Activated naive CD4-positive, alpha-beta T cell treated with anti-CD3 and anti-CD28 coated beads, Interleukin-2, amount 50 U/mL, for 16 hours (primary cell): ENCODE results near the gene UBXN2A.
"Not testable (repeated sequence)": the region's sequence is repeated elsewhere in the genome, so short reads cannot be mapped to it uniquely, and the experiment has no call there.

Experiments
- DNase-seq: peaks from one replicate; pipeline ENCODE4 v3.0.0-alpha.2; 2020

The UBXN2A gene

DNA sequence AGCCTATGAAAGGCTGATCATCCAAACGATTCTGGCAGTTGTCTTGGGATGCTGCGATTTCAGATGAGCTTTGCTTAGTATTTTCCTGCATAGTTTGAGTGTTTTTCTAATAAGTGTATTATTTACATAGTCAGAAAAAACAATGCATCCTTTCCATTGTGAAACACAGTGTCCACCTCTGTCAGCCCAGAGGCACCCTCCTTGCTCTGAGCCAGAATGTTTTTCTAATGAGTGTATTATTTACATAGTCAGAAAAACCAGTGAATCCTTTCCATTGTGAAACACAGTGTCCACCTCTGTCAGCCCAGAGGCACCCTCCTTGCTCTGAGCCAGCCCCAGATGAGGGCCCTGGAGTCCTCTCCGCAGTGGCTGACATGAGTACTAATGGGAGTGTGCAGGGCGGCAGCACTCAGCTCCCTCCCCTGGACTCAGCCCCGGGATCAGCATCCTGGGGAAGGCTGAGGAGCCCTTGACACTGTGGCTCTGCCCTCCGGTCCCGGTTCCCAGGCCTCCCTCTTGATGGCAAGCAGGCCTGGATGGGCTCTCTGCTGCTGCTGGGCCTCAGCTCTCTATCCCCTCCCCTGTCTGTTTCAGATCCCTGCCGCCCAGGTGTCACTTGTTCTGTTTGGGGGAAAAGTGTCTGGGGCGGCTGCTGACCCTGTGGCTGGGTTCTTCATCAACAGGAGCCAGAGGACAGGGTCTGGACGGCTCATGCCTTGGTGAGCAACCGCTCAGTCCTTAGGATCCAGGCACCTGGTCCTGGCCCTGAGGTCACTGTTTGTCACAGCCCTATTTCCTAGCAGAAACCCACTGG is 75.5 kb downstream of the UBXN2A start:
- DNase-seq, result no peak

DNA sequence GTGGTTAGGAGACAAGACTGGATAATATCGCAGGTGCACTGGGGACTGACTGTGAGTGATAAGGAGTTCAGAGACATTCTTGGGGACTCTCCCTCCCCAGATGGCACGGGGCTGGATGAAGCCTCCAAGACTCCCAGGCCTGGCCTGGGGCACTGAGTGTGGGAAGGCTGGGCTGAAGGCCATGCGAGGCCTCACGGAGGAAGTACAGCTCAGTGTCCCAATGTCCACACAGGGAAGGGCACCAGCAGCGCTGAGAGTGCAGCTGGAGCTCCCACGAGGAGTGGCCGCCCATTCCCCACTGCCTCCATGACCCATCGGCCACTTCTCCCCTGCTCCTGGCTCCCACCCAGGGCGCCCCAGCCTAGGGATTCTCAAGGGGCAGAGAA is 76.1 kb downstream of the UBXN2A start:
- no peak for DNase-seq

DNA sequence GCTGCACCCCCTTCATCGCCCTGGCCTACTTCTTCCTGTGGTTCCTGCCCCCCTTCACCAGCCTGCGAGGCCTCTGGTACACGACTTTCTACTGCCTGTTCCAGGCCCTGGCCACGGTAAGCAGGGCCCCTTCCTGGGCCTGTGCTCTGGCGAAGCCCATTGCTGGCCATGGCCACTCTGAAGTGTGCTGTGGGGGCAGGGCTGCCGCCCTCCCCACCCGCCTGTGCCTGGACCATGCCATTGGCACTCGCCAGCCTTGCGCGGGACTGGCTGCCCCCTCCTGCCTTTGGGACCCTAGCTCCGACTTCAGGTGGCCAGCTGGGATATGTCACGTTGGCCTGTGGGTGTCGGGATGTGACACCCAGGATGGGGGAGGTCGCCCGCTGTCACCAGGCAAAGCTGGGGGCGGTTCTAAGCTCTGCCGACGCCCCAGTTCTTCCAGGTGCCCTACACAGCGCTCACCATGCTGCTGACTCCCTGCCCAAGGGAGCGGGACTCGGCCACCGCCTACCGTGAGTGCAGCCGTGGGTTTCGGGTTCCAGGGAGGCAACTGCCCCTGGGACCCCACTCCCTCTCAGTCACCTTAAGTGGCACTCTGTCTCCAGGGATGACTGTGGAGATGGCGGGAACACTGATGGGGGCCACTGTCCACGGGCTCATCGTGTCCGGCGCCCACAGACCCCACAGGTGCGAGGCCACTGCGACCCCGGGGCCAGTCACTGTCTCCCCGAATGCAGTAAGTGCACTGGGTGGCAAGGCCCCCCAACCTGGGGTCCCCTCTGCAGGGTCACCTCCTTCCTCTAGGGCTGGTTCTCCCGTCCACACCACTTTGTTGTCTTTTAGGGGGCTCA is 76.8 kb downstream of the UBXN2A start:
- no peak for DNase-seq

DNA sequence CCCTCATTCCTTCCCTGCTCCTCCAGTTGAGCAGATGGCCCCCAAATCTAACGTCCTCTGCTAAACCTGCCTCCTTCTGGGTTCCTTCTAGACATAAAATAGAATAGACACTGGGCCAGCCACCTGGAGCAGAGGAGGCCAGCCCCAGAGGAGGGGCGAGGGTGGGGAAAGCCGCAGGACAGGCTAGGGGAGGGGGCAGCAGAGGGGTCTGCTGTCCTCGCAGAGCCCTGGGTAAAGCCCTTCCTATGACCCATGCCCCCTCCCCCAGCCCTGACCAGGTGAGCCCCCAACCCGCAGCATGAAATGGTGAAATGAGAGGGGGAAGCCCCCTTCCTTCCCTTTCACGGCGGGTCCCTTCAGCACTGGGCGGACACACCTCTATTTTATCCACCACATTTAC is 77.4 kb downstream of the UBXN2A start:
- DNase-seq, result no peak

DNA sequence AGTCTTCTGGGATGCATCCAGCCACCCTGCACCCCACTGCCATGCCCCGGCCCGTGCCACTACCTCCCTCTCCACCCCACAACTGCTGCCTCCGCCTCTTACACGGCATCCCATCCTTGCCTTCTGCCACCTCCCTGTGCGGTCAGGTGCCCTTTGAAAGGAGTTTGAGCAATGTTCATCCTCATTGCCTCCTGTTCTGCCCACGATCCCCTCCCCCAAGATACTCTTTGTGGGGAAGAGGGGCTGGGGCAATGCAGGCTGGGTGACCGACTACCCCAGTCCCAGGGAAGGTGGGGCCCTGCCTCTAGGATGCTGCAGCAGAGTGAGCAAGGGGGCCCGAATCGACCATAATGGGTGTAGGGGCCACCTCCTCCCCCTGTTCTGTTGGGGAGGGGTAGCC is 78.0 kb downstream of the UBXN2A start:
- DNase-seq, result no peak

DNA sequence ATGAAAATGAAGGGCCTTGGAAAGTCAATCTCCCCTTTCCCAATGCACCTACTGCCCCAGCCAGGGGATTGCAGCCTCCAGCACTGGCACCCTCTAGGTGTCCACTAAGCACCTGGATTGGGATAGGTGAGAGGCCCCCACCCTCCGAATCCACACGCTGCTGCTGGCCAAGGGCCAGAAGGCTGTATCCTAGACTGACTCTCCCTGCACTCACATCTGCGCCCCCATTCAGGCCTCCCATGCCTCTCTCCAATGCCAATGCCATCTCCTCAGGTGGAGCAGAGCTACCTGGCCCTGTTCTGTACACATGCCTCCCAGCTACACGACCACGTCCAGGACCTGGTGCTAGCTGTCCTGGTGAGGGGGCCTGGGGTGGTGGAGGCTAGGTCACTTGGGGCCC is 79.5 kb downstream of the UBXN2A start:
- DNase-seq, result no peak

DNA sequence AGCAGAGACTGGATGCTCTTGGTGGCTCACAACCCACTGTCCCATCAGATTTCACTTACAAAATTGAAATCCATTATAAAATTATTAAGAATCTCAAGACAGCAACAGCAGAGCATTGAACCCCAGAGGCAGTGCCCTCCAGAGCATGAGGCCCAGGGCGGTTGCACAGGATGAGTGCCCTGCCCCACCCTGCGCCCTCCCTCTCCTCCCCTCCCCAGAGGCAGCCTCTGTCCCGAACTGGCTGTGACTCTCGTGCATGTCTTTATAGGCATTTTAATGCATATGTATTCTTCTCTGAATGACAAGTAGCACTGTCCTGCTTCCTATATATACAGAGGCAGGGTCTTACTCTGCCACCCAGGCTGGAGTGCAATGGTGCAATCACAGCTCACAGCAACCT is 80.0 kb downstream of the UBXN2A start:
- no peak for DNase-seq

DNA sequence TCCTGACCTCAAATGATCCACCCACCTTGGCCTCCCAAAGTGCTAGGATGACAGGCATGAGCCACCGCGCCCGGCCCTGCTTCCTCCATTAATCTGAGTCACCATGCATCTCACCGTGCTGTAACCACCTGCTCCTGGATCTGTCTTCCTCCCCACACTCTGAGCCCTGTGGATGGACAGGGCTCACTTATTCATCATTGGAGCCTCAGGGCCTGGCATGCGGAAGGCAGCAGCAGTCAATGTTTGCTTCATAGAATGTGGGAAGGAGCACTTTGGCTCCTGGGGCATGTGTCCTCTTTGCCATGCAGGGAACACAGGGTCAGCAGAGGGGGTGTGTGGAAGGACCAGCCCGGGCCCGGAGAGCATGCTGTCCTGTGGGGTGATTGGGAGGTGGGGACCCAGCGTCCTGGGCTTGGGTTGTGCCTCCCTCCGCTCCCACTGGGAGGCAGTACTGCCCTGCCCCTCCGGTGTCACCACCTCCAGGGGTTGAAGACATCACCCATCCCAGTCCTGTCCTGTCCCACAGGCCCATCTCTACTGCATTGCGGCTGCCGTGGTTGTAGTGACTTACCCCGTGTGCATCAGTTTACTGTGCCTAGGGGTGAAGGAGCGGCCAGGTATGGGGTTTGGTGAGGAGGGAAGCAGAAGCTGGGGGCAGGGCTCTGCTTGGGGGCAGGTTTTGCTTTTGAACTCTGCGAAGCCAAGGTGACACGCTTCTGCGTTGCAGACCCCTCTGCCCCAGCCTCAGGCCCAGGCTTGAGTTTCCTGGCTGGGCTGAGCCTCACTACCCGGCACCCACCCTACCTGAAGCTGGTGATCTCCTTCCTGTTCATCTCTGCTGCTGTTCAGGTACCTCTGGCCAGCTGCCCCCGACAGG is 81.1 kb downstream of the UBXN2A start:
- DNase-seq, result no peak

DNA sequence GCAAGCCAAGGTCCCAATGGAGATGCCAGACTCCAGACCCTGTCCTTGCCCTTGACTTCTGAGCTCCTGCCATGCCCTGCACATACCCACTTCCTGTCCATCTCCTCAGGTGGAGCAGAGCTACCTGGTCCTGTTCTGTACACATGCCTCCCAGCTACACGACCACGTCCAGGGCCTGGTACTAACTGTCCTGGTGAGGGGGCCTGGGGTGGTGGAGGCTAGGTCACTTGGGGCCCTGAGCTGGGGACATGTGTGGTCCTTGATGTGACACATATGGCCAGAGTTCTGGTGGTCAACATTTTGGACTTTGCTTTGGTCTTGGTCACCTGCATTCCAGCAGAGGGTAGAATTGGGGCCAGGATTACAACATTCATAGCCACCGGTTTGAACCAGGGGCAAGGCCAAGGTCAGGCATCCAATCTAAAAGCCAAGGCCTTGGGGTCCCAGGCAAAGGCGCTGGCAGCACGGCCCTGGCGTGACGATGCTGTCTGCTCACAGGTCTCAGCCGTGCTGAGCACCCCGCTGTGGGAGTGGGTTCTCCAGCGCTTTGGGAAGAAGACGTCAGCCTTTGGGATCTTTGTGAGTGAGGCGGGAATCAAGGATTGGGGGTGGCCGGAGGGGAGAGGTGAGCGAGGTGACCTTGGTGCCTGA is 82.2 kb downstream of the UBXN2A start:
- no peak for DNase-seq

DNA sequence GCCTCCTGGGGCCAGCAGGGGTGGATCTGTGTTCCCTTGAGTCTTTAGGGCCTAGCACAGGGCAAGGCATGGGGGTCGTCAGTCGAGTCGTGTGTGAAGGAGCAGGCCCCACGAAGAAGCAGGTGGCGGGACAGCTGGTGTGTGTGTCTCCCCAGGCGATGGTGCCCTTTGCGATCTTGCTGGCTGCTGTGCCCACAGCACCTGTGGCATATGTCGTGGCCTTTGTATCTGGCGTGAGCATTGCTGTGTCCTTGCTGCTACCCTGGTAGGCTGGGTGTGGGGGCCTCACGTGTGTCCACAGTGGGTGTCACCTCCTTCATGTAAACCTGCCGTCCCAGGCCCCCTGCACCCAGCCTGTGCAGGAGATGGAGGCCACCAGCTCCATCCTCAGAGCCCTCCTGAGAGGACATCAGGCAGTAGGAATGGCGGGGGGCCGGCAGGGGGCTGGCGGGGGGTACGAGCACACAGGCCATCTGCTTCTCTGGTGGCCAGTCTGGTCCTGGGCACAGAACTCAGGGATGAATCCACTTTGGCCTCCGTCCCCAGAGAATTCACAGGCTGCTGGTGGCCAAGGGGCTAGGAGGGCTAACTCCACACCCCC is 82.8 kb downstream of the UBXN2A start:
- no peak for DNase-seq

DNA sequence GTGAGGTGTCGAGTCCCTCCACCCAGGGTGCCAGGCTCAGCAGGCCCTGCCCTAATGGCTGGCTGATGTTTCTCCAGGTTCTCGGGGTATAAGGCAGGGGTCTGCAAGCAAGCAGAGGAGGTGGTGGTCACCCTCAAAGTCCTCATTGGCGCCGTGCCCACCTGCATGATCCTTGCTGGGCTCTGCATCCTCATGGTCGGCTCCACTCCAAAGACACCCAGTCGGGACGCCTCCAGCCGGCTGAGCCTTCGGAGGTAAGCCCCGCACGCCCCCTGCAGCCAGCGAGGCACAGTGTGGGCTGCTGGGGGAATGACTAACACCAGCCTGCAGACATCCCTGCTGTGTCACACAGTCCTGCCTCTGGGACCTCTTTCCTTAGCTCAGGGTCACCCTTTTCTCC is 83.8 kb downstream of the UBXN2A start:
- no peak for DNase-seq

DNA sequence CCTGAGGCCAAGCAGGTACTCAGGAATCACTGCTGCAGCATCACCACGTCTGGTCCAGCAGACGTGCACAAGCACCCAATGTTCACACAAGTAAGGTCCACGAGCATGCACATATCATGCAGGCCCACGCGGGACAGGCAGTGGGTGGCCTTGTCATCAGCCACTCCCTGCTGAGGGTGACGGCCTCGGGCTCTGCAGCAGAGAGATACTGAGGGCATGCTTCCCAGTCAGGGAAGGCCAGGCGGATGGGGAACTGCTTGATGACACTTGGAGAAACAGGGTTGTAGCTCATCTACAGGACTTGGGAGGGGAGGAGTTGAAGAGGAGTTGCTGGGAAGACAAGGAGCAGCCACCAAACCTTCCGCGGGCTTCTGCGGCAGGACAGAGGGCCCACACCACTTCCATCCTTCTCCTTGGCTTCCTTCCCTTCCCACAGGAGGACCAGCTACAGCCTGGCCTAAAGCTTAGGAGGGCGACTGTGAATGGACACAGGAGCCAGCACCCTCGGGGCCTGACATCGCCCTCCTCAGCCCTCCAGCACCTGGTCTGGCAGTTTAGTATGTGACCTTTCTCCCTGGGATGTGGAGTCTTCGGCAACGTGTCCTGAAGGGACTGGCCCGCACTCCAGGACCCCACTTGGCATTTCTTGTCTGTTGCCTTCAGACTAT is 84.9 kb downstream of the UBXN2A start:
- DNase-seq, result no peak

DNA sequence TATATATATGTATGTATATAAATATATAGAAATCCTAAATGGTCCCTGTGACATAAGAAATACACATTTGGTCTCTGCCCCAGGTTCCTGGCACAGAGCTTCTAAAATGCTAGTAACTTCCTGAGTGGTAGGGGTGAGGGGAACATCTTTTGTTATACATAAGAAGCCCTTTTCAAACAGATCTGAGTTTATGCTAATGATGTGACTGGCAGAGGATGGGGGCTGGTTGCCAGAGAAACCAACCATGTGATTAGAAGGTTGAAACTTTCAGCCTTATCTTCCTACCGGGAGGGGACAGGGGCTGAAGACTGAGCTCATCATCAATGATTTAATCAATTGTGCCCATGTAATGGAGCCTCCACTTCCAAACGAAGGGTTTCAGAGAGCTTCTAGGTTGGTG is 86.0 kb downstream of the UBXN2A start:
- DNase-seq, result no peak

DNA sequence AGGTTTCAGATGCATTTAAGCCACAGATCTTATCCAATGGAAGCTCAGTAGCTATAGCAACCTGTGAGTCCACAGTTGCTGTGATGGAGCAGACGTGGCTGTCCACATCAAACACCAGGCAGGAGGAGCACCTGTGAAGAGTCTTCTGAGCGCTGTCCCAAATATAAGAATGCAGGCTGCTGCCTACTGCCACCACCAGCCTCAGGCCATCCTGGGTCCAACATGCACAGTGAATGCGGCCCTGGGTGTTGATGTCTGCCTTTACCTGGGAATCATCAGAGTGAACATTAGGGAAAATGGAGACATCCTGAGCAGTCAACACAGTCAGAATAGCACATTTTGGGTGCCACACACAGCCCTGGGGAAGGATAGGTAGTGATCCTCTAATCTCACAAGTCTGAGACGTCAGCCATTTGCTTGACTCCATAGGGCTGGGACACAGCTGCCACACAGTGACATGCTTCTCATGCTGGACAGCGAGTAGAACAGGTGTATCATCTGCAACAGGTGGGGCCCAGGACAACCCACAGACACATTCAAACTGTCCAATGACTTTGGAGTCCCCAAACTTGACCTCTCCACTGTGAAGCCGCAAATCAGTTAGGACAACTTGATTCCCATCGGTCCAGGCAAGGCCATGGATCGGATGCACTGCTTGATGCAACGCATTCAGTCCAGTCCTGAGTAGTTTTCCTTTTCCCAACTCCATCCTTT is 98.7 kb downstream of the UBXN2A start:
- no peak for DNase-seq

DNA sequence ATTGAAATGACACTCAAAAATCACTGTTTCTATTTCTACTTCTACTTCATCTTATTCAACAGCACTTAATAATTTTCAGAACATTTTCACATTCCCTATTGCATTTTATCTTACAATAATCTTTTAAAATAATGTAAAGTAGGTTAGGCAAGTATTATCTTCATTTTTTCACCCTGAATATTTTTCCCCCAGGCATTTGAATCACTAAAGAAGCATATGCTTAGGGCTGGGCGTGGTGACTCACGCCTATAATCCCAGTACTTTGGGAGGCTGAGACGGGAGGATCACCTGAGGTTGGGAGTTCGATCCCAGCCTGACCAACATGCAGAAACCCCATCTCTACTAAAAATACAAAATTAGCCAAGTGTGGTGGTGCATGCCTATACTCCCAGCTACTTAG is 100.2 kb downstream of the UBXN2A start:
- DNase-seq, result no peak

DNA sequence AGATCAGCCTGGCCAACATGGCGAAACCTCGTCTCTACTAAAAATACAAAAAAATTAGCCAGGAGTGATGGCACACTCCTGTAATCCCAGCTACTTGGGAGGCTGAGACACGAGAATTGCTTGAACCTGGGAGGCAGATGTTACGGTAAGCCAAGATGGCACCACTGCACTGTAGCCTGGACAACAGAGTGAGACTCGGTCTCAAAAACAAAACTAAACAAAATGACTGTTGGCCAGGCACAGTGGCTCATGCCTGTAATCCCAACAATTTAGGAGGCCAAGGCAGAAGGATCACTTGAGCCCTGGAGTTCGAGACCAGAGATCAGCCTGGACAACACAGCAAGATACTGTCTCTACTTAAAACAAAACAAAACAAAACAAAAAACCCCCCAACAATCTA is 102.9 kb downstream of the UBXN2A start:
- not testable (repeated sequence) for DNase-seq

DNA sequence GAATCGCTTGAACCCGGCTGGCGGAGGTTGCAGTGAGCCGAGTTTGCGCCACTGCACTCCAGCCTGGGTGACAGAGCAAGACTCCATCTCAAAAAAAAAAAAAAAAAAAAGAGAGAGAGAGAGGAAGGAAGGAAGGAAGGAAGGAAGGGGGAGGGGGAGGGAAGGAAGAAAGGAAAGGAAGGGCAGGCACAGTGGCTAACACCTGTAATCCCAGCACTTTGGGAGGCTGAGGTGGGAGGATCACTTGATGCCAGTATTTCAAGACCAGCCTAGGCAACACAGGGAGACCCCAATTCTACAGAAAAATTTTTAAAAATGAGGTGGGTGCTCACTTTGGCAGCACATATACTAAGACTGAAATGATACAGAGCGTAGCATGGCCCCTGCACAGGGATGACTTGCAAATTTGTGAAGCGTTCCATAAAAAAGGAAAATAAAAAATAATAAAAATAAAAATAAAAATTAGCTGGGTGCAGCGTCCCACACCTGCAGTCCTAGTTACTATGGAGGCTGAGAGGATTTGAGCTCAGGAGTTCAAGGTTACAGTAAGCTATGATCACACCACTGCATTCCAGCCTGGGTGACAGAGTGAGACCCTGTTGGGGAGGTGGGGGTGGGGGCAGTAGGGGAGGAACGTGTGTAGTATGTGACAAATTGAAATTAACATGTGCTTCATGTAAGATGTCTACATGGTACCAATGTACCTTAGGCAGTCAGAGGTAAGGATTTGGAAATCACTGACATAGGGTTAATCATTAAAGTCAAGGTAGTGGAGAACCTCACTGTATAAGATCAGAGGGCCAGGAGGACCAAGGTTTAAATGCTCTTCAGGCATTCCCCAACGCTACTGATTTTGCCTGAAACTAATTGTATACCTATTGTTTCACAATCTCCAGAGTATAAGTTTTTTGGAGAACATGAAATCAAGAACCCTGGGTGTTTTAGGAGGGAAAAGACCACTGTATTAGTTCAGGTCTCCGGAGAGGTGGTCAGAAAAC is 105.5 kb downstream of the UBXN2A start:
- DNase-seq, result no peak

DNA sequence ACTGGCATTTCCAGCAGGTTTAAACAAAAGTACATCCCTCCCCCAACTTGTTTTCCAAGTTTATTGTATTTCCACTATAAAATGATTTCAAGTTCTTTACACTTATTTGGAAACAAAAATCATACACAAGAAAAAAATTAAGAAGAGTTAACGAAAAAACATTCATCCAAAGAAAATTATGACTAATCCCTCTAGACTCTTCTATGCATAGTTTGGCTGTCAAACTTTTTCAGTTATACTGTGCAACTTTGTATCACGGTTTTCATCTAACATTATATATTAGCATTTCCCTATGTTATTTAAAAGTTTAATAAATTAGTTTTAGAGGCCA is 106.3 kb downstream of the UBXN2A start:
- no peak for DNase-seq

DNA sequence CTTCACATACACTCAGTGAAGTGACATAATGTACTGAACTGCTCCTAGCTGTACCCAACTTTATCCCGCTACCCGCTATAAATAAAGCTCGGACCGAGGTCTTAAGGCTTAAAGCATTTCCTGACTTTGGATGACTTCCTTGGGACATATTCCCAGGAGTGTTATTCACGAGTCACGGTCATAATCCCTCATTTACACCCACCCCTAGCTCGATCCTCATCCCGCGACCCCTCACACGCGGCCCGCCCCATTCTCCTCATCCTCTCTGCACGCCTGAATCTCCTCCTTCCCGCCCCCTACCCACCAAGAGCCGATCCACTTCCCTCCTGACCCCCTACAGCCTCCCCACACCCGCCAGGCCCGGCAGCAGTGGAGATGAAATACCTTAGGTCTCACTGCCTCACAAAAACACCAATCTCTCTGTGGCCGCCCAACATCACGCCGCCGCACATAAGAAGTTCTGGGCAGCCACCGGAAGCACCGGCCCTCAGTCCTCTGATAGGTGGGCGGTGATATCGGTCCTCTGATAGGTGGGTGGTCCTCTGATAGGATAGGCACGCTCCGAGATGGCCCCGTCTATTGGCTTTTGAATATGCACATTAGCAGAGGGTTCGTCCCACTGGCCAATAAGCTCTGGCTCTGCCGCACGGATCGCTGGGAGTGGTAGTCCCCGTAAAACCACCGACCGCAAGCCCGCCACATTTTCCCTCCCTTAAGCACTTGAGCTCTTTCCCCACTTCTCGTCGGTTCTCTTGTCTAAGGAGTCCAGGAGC is 106.9 kb downstream of the UBXN2A start, which contains the start of gene WDCP:
TSS of gene WDCP (minus strand) at position 462 of the 773 bp plus-strand sequence. CDS start 7,897 bp downstream, outside the sequence.
- peak; percentile 89 for DNase-seq
